HG02798 (cell line): ENCODE measurements around the gene TSPEAR.
A peak's percentile ranks its signal among the peaks of the same experiment; 100 is the strongest.

Source experiments
- ATAC-seq: cut with Tn5 transposase; IDR thresholded peaks from one replicate; pipeline ENCODE4 v1.9.1; 2021; ENCODE audit warnings: mild to moderate bottlenecking; ENCODE audit not compliant: unreplicated experiment, poor library complexity

The TSPEAR gene

GRCh38 chr21:44525391-44526095, 185.8 kb downstream of the TSPEAR start:
- ATAC-seq: no peak

DNA sequence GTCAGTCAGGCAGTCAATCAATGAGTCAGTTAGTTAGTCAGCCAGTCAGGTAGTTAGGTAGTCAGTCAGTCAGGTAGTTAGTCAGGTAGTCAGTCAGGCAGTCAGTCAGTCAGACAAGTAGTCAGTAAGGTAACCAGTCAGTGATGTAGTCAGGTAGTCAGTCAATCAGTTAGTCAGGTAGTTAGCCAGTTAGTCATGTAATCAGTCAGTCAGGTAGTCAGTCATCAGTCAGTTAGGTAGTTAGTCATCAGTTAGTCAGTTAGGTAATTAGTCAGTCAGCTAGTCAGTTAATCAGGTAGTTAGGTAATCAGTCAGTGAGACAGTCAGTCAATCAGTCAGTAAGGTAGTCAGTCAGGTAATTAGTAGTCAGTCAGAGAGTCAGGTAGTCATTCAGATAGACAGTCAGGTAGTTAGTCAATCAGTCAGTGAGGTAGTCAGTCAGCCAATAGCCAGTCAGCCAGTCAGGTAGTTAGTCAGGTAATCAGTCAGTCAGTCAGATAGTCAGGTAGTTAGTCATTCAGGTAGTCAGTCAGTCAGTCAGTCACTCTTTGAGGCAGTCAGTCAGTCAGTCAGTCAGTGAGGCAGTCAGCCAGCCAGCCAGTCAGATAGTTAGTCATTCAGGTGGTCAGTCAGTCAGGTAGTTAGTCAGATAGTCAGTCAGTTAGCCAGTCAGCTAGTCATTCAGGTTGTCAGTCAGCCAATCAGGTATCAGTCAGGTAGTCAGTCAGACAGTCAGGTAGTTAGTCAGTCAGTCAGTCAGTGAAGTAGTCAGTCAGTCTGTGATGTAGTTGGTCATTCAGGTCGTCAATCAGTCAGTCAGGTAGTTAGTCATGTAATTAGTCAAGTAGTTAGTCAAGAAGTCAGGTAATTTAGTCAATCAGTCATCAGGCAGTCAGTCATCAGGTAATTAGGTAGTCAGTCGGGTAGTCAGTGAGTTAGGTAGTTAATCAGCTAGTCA, 186.7 kb downstream of the TSPEAR start:
- no peak for ATAC-seq

GRCh38 chr21:44523567-44524413, 187.6 kb downstream of the TSPEAR start:
- no peak for ATAC-seq

- ATAC-seq: no peak
These were observed 188.6 kb downstream of the TSPEAR start for GRCh38 chr21:44522753-44523204.

GRCh38 chr21:44521928-44522752, 189.2 kb downstream of the TSPEAR start:
- ATAC-seq: no peak

- no peak for ATAC-seq
These were observed 190.0 kb downstream of the TSPEAR start for GRCh38 chr21:44521301-44521927.

- ATAC-seq: no peak
These were observed 190.8 kb downstream of the TSPEAR start for GRCh38 chr21:44520326-44521300.

GRCh38 chr21:44519346-44520325, 191.7 kb downstream of the TSPEAR start:
- ATAC-seq: no peak

DNA sequence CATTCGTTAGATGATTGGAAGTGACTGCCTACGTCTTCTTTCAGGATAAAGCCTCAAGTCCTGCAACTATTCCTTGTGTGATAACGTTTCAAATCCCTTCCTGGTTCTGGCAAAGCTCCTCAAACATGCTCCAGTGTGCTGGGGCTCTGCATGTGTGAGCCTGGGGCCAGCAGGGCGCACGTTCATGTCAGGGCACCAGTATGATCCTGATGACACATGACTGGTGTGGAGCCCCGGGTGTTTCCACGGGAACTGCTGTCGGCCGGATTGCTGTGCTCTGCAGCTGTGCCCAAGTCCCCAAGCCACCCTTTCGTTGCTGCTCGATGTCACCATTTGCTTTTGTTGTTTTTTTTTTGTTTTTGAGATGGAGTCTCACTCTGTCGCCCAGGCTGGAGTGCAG, 192.7 kb downstream of the TSPEAR start:
- no peak for ATAC-seq

GRCh38 chr21:44517175-44517899, 194.0 kb downstream of the TSPEAR start:
- ATAC-seq: peak; percentile 48

DNA sequence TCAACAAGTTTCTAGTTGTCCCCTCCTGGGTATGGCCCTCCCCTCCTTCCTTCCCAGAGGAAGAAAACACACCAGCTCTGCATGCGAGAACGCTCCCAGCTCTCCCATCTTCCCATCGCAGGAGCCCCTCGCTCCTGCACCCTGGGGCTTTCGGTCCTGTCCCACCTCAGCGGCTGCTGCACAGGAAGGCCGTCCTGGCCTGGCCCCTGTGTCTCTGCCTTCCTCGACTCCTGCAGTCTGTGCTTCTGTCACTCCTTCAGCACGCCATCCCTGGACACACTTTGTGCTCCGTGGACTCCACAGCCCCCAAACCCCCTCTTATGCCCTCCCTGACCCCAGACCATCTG, 194.6 kb downstream of the TSPEAR start:
- no peak for ATAC-seq

DNA sequence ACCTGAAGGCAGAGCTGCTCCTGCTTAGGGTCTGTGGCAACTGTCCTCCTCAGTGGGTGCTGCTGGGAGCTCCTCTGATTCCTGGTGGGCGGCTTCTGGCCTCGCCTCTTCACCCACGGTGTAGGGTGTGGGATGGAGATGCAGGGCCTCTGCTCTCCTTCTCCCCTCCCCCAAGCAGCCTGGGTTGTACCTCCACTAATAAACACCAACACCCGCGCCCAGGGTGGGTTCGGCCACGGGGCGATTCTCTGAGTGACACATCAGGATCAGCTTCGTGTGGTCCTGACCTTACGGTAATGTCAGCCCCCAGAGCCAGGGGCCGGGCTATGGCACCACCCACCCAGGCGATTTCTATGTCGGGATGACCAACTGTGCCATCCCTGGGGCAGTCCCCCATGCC, 195.0 kb downstream of the TSPEAR start:
- no peak for ATAC-seq

DNA sequence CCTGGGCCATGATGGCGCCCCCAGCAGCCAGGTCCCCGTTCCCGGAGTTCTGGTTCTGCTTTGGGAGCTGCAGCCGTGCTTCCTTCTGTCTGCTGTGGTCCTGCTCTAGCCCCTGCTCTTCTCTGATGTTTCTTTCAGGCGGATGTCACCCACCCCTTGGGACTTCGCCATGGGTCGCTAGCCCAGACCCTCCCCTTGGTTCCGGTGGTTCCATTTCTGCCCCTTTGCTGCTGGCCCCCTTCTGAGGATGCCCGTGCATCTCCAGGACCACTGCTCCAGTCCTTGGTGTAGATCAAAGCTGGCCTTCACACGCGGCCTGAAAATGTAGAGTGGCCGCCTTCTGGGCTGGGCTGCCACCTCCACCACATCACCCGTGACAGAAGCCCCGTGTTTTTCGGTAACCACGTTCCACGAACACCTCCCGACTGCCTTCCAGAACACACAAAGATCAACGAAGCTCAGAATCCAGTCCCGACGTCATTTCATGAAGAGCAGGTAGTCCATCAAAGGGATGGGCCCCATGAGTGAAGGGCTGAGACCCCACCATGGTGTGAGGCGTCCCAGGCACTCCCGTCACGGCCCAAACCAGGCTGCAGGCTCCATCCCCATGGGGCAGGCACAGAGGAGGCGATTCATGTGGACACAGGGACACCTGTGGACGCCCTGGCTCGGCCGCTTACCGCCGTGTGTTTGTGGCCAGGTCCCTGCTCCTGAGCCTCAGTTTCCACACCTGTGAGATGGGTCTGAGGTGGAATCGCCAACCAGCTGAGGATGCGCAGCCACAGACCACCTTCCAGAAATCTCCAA, 195.8 kb downstream of the TSPEAR start:
- no peak for ATAC-seq

GRCh38 chr21:44514746-44515358, 196.5 kb downstream of the TSPEAR start:
- ATAC-seq: no peak

- no peak for ATAC-seq
These were observed 197.2 kb downstream of the TSPEAR start for GRCh38 chr21:44514218-44514520.
